HG03108 (cell line): ENCODE measurements around the gene NALCN.
"Not testable (repeated sequence)": the region's sequence is repeated elsewhere in the genome, so short reads cannot be mapped to it uniquely, and the experiment has no call there.

Source experiments
- ATAC-seq: cut with Tn5 transposase; IDR thresholded peaks from one replicate; pipeline ENCODE4 v1.9.1; 2021; ENCODE audit warnings: moderate library complexity; ENCODE audit not compliant: unreplicated experiment

The NALCN gene

GRCh38 chr13:101343128-101343787, 73.0 kb downstream of the NALCN start:
- ATAC-seq, result no peak

DNA sequence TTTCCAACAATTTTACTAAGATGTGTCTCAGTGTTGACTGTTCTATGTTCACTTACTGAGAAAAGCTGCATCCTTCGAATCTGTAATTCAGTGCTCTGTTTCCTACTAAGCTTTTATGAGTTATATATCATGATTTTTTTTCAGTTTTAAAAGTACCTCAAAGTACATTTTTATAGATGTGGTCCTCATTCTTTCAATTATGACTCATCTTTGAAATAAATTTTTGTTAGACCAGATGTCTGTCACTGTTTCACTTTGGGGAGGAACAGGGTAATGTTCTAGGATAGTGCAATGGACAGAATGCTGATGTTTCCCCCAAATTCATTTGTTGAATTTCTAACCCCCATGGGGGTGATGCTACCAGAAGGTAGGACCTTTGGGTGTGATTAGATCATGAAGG, 74.8 kb downstream of the NALCN start:
- ATAC-seq, result no peak

- ATAC-seq, result no peak
Measured at GRCh38 chr13:101339202-101339601, 77.1 kb downstream of the NALCN start.

GRCh38 chr13:101332583-101332982, 83.7 kb downstream of the NALCN start:
- no peak for ATAC-seq

DNA sequence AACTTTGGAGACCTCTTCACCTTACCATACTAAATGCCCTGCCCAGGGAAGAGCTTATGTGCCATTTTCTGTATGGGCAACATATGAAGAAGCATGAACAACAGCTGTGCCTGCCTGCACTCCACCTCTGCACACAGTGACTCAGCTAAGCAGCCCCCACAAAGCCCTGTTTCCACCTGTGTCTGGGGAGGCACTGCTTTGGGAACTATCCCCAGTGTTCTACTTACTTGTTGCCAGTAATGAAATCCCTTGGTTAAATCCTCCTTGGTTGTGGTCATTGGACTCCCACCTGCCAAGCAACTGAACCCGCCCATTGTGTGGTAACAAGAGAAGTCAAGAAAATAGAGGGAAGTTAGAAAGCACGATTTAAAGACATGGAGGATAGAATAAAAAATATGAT, 84.6 kb downstream of the NALCN start:
- no peak for ATAC-seq

- ATAC-seq, result no peak
Measured at GRCh38 chr13:101327871-101328270, 88.4 kb downstream of the NALCN start.

DNA sequence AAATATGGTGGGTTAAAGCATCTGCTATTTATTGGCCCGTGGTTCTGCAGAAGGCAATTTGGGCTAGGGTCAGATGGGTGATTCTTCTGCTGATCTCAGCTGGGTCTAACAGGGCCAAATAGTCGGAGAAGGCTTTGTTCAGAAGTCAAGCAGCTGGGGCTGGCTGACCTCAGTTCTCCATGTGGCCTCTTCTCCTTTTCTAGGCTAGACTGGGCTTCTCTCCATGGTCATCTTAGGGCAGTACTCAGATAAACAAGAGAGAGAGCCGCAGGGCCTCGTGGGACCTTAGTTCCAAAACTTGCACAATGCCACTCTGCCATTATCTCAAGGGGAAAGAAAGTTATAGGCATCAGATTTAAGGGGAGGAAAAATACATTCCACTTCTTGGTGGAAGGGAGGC, 89.6 kb downstream of the NALCN start:
- no peak for ATAC-seq

- no peak for ATAC-seq
Measured at GRCh38 chr13:101325423-101325822, 90.9 kb downstream of the NALCN start.

GRCh38 chr13:101323601-101324000, 92.7 kb downstream of the NALCN start:
- no peak for ATAC-seq

DNA sequence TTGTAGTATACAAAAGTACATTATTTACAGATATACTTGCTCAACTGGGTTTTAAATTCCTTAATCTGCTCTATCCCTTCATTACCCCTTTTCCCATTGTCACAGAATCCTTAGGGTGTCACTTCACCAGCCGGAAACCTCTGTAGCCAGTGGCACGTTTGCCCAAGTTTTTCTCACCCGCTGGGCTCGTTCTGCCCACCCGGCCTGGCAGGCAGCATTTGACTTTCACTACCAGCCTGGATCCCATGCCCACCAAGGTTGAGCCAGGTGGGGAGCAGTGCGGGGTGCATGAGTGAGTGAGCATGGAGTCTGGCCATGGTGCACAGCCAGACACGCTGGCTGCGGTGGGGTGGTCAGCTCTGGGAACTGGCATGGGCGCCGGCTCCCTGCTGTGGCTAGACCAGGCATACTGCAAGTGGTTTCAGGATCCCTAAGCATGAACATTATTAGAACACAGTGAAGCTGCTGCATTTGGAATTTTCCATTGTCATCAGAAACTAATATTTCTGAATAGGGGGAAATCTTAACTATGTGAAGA, 98.3 kb downstream of the NALCN start:
- ATAC-seq, result no peak

DNA sequence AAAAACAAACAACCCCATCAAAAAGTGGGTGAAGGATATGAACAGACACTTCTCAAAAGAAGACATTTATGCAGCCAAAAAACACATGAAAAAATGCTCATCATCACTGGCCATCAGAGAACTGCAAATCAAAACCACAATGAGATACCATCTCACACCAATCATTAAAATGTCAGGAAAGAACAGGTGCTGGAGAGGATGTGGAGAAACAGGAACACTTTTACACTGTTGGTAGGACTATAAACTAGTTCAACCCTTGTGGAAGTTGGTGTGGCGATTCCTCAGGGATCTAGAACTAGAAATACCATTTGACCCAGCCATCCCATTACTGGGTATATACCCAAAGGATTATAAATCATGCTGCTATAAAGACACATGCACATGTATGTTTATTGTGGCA, 102.8 kb downstream of the NALCN start:
- not testable (repeated sequence) for ATAC-seq

DNA sequence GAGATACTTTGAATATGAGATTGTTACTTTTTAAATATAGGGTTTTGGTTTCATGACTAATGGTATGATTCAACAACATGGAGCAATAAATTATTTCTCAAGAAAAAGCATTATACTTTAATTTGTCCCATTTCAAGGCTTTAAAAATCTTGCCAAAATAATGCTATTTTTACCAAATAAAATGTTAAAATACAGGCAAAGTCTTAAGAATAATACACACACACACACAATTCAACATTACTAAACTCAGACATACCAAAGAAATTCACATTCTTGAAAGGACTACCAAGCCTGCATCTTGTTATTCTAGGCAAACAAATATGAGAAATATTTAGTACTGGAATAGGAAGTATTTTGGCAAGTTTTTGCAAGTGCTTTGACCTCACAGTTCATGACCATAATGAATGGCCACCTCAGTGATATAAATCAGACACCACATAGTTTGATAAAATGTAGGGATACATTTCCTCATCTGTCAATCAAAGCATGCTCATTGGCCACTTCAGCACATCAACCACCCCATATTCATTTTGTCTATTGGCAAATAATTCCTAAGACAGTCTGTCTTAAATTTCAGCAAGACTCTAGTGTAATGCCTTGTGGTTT, 107.2 kb downstream of the NALCN start:
- ATAC-seq, result no peak

- ATAC-seq, result no peak
Measured at GRCh38 chr13:101308247-101309013, 107.9 kb downstream of the NALCN start.

DNA sequence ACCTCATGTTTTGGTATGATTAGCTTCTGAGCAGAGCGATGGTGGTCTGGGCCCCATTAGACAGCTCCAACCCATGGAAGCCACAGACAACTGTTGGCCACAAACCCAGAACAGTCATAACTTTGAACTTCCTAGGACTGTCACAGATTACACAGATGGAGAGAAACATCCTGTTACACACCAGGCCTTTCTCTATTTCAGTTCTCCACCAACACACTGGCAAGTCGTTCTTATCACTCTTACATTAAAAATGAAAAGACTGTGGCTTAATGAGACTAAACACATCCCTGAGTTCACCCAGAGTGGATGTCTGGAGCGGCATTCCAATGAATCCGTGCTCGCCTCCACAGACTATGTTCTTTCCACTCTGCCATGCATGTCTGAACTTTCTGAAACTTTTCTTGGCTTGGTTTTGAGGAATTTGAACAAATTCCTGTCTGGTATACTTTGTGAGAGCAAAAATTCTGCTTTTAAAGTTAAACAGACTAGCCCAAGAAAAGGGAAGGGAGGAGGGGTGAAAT, 109.1 kb downstream of the NALCN start:
- no peak for ATAC-seq

DNA sequence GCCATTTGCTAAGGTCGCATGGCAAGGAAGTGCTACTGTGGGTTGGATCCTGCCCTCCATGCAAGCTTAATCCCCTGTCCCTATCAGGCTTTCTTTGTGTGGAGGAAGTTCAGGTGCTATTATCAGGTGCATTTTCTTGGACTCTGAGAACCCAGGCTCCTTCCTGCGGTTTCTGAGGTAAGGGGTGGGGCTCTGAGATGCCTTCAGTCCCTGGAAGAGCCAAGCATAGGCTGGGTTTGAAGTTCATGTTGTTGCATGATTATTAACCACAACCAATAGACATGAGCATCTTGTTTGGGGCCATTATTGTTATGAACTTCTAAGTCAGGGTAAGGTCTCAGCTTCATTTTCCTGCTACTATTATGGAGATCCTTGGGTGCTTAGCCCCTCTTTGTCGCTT, 109.5 kb downstream of the NALCN start:
- no peak for ATAC-seq

DNA sequence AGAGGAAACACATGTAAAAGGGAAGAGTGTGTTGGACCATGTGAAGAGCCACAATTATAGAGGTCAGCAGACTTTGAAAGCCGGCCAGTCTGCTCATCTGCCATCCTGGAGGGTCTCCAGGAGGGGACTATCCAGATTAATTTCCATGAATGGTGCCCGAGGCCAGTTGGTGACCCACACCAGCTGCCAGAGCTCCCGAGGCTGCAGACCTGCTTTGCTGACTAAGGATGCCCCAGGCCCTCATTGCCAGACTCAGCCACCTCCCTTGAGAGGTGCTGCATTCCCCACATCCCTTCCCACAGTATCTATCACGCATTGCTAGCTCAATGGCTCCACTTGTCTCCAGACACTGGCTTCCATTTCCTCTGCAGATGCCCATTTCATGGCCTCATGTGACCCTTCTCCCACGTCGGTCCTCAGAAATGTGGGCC, 110.3 kb downstream of the NALCN start:
- no peak for ATAC-seq

GRCh38 chr13:101303521-101303920, 112.8 kb downstream of the NALCN start:
- no peak for ATAC-seq

DNA sequence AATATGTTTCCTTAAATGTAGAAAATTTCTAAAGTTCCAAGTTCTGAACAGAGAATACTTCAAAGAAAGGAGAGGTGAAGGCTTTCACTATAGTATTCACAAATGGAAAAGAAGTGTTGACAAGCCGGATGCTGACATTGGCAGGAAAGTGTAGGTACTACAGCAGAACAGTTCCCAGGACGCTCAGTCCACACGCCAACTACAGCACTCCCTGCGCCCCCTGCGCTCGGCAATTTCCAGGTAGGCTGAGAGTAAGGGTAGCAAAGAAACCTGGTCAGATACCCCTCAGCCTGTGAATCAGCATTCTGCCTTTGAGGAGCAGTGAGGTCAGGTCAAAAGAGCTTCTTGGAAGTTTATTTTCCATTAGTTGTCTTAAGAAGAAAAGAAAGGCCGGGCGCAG, 115.3 kb downstream of the NALCN start:
- ATAC-seq, result no peak

DNA sequence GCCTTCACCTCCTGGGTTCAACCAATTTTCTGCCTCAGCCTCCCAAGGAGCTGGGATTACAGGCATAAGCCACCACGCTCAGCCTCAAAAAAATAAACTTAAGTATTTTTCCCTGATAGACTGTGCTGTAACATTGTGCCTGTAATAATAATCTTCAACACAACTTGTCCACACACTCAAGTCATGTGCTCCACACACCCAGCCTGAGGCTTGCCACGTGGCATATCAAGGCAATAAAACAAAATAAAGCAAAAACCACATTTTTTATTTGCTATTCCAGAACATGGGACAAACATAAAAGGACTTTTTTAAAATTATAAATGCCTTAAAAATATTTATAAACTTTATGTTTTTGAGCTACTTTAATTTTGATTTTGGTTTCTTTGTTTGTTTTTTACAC, 115.8 kb downstream of the NALCN start:
- no peak for ATAC-seq

DNA sequence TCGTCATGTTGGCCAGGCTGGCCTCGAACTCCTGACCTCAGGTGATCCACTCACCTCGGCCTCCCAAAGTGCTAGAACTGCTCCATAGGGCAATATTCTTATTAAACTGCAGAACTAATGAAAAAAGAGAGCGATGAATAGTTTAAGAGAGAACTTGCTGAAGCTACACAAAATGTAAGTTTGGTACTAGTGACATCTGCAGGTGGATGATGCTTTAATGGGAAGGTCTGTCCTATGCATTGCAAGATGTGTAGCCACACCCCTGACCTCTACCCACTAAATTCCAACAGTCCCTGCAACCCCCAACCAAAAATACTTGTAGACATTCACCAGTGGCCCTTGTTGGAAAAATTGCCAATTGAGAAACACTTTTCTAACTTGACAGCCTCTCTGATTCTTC, 117.8 kb downstream of the NALCN start:
- no peak for ATAC-seq

- no peak for ATAC-seq
Measured at GRCh38 chr13:101297794-101298193, 118.5 kb downstream of the NALCN start.

DNA sequence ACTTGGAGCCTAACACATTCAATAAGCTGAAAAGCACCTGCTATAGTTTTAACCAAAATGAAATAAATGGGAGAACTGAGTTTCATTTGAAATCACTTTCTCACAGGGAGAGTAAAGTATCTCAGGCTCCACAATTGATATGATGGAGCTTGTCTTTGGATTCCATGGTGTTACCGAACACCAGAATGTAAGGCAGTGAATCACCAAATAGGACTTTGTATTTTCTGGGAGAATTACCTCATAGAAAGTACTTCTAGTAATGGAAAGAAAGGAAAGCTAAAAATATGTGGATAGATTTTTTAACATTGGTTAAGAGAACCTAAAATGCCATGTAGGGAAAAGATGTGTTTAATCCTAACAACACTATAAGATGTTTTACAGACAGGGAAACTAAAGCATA, 123.6 kb downstream of the NALCN start:
- ATAC-seq, result no peak
